A204.1 (cell line): ENCODE results near the gene ZCCHC7.
"Not testable (repeated sequence)": the region's sequence is repeated elsewhere in the genome, so short reads cannot be mapped to it uniquely, and the experiment has no call there.

ENCODE experiments used
- FAIRE-seq: peaks from 2 replicates; lab custom pipeline; 2012; peaks lifted over from hg19 to GRCh38; lab: Jason Lieb, UNC

The ZCCHC7 gene

DNA sequence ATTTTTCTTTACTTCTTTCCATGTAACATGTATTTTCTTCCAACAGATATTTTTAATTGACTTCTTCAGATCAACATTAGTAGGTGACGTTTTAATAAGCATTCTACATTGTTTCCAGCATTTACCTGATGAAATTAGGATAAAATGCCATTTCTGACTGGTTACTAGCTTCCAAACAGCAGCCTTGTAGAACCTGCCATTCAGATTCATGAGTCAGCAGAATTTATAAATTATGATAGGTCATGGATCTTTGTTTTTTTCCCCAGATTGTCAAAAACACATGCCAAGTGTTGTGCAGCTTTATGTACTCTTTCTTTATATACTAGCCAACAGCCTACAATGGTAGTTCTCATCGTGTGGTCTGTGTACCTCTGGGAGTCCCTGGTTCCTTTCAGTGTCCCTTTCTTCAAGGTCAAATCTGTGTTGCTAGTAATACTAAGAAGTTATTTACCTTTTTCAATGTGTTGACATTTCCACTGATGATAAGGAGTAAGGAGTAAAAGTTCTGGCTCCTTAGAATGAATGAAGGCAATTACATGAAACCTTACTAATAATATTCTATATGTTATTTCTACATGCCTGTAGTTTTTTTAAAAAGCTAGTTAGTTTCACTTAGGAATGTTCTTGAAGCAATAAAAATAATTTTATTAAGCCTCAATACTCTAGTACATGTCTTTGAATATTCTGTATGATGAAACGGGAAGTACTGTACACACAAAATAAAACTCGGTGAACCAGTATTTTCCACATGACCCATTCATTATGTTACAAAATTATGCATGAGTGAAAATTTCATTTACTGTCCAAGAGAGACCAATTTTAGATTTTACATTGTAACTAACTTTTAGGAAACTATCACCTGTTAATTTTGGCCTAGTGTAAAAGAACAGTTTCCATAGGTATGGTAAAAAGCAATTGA lies 135.8 kb downstream of the ZCCHC7 start:
- FAIRE-seq = no peak

DNA sequence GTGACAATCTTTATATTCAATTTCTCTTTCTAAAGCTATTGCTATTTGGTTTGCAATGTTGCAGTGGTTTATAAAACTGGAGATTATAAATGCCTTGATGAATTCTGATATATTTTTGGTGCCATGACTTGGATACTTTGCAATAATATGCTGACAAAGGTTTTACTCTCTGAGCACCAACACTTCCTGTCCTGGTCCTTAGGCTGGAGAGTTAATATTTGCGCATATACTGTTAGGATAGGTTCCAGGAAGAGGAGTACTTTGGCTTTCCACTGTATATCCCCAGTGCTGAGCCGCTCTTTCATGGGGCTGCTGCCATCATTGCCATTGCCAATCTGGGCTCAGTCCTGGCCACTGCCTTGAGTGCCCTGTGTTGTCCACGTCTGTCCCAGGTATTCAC lies 139.6 kb downstream of the ZCCHC7 start:
- no peak for FAIRE-seq

DNA sequence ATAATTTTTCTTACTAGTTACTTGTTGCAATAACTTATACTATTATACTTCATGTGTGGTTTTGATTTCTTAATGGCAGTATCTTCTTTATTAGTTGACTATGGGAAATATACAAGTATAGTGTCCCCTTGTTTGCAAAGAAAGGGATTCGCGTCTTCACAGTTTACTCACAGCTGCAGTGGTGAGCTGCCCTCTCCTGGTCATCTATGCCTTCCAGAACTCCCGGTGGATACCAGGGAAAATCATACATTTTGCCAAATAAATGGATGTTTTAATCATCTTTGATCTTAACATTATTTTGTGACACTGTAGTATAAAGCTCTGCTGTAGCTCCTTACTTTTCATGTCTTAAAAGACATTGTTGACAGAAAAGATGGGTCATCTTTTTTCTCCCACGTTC lies 142.0 kb downstream of the ZCCHC7 start:
- FAIRE-seq = peak; percentile 59

DNA sequence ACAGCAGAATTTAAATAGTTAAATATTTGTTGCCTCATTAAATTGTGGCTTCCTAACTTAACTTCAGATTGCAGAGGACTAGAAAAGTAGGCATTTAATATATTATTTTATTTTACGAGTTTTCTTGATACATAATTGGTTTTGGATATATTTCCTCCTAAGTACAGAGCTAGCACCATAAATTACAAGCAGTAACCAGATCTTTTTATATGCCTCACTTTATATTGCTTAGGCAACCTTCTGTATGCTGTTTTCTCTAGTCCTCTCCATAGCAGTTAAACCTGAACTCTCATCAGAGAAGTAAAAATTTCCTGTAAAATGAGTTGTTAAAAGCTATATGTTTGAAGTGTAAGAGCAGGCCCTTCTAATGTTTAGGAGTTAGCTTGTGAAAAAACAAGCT lies 144.2 kb downstream of the ZCCHC7 start:
- FAIRE-seq = no peak

DNA sequence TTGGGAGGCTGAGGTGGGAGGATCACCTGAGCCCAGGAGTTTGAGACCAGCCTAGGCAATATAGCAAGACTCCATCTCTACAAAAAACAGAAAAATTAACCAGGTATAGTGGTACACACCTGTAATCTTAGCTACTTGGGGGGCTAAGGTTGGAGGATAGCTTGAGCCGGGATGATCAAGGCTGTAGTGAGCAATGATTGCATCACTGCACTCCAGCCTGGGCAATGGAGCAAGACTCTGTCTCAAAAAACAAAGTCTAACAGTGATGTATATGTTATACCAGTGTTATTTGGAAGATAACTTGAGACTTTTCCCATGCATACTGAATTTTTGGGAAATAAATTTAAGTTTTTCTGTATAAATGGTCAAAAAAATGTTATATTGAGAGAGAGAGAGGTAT lies 146.3 kb downstream of the ZCCHC7 start:
- FAIRE-seq = no peak

DNA sequence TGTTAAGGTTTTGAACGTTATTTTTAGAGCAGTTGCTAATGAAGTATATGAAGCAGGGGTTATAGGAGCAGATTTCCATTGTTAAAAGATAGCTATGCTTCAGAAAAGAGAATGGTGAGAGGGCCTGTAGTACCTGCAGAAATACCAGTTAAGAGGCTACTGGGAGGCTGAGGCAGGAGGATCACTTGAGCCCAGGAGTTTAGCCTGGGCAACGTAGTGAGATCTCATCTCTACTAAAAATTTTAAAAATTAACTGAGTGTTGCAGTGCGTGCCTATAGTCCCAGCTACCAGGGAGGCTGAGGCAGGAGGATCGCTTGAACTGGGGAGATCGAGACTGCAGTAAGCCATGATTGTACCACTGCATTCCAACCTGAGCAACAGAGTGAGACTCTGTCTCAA lies 148.8 kb downstream of the ZCCHC7 start:
- no peak for FAIRE-seq

DNA sequence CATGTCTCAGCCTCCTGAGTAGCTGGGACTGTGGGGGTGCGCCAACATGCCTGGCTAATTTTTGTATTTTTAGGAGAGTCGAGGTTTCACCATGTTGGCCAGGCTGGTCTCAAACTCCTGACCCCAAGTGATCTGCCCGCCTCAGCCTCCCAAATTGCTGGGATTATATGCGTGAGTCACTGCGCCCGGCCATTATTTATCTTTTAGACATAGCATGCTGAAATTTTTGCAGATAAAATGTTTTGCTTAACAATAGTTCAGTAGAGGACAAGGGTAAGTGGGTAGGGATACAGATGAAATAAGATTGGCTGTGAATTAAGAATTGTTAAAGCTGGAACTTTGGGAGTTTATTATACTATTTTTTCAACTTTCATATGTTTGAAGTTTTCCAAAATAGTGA lies 151.3 kb downstream of the ZCCHC7 start:
- FAIRE-seq = no peak

DNA sequence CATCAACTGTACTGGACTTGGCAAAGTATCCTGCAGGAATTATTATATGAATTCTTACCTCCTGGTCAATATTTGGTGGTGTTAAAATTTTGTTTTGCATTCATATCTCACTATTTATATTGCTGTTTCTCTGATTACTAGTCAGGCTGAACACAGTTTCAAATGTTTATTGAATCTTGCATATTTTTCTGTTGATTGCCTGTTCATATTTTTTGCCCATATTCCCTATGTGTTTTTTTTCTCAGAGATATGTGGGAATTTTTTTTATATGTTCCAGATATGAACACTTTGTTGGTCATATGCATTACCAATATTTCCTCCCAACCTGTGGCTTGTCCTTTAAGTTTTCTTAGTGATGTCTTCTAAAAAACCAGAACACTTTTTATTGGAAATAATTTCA lies 153.2 kb downstream of the ZCCHC7 start:
- no peak for FAIRE-seq

DNA sequence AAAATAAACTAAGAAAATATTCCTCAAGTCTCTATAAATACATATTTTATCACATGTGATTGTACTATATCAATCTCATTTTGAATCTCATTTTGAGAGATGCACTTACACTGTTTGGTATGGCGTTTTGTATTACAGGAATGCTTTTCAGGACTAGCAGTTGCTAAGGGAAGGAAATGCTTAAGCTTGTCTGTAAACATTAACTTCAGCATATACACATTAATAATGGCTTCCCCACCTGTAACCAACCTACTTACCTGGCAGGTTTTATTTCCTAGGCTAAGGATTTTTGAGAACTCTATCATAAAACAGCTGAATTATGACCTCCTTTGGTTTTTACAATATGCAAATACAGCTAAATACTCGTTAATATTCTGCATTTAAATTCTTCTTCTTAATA lies 161.2 kb downstream of the ZCCHC7 start:
- no peak for FAIRE-seq

DNA sequence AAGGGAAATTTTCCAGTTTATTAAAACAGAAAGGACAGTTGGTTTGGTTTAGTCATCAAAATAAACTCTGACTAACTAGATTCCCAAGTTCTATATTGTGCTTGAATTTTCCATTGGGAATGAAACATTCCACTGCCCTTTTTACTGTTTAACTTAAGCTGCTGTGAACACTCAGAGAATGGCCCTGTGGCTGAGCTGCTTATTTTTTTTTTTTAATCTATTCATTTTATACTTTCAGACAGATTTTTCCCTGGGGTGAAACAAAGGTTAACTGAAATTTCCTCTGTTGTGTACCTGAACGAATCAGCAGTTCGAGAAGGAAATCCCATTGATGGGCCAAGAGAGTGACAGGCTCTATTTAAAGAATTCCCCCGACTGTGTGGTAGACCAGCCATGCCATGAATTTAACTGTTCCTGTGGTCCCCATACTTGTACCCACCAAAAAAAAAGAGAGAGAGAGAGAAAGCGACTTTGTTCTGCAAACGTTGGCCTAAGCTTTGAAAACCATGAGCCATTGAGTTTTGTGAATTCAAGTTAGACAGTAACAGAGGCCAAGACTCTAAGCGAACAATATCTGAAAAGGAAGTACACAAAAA lies 163.5 kb downstream of the ZCCHC7 start:
- FAIRE-seq = no peak

DNA sequence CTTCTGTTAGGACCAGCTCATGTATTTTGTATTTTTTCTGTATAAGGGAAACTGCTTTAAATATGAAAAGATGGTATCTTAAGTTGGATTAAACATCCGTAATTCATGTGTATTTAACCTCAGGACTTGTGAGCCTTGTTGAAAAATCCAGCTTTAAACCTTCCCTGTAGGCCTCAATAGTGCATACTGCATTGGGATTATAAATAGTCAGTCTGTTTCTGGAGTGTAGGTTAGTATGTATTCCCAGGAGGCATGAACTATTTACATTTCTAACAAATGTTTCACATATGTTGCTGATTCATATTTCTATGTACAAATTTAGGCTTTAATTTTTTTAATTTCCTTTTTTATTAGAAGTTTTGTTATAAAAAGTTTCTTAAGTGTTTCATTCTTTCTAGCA lies 164.3 kb downstream of the ZCCHC7 start:
- peak; percentile 40 for FAIRE-seq

DNA sequence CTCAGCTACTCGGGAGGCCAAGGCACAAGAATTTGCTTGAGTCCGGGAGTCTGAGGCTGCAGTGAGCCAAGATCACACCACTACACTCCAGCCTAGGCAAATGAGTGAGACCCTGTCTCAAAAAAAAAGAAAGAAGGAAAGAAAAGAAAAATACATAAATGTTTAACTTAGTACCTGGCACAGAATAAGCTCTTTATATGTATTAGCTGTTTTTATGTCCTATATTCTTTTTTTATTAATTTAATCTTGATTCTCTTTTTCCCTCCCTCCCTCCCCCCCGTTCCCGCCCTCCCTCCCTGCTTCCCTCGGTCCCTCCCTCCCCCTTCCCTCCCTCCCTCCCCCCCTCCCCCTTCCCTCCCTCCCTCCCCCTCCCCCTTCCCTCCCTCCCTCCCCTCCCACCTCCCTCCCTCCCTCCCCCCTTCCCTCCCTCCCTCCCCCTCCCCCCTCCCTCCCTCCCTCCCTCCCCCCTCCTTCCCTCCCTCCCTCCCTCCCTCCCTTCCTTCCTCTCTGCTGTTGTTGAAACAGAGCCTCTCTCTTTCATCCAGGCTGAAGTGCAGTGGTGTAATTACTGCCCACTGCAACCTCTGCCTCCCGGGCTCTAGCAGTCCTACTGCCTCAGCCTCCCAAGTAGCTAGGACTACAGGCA lies 166.3 kb downstream of the ZCCHC7 start:
- no peak for FAIRE-seq

DNA sequence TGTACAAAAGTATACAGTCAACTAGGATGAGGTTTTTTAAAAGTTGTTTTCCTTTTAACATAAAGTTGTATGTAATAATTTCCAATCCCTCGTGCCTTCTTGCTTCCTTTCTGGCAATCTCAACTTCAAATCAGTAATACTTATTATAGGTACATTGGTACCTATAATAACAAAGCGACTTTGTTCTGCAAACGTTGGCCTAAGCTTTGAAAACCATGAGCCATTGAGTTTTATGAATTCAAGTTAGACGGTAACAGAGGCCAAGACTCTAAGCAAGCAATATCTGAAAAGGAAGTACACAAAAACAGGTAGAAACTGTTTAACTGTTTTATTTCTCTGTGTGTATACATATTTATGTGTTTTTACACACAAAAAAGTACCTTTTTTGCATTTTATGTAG lies 166.9 kb downstream of the ZCCHC7 start:
- no peak for FAIRE-seq

DNA sequence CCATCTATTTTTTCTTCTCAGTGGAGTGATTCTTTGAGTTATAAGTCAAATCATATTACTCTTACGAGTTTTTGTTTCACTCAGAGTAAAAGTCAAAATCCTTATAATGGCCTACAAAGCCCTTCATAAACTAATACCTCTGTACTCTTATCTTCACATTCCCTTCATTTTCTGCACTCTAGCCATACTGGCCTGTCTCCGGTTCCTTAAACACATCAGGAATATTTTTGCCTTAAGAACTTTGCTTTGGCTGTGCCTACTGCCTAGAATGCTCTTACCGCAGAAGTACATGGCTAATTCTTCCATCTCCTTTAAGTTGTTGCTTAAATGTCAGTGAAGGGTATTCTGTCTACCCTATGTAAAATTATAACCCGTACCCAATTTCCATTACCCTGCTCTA lies 169.3 kb downstream of the ZCCHC7 start:
- no peak for FAIRE-seq

DNA sequence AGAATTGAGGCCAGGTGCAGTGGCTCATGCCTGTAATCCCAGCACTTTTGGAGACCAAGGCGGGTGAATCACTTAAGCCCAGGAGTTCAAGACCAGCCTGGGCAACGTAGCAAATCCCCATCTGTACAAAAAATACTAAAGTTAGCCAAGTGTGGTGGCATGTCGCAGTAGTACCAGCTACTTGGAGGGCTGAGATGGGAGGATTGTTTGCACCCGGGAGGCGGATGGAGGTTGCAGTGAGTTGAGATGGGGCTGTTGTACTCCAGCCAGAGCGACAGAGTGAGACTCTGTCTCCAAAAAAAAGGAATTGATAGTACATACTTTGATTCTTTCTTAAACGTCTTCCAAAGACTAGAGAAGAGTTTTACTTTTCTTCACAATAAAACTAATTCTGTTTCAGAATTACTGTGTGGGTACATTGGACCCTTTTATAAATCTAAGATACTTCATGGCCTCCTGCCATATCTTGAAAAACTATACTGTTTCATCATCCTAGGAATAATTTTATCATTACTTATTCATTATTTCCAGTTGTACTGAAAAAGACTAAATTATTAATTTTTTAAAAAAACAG lies 170.1 kb downstream of the ZCCHC7 start:
- no peak for FAIRE-seq

DNA sequence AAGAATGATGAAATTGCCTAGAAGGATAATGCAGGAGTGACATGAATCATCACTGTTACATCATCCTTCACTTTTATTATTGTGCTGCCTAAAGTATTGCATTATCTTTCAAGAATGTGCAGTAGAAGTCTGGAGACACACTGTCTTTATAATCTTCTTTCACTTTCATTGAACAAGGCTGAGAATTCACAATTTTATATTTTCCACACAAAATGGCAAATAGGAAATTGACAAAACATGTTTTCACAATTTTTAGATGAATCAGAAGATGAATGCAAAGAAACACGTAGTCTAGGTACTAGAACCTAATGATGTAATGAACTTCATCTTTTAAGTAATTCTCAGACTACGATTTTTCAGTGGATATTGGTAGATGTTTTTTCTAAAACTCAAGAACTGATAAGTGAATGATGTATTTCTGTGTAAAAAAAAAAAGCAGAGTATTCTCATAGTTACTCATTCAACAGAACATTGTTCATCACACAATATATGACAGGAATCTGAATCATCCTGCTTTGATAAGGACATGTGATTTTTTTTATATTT lies 170.6 kb downstream of the ZCCHC7 start:
- FAIRE-seq = no peak

DNA sequence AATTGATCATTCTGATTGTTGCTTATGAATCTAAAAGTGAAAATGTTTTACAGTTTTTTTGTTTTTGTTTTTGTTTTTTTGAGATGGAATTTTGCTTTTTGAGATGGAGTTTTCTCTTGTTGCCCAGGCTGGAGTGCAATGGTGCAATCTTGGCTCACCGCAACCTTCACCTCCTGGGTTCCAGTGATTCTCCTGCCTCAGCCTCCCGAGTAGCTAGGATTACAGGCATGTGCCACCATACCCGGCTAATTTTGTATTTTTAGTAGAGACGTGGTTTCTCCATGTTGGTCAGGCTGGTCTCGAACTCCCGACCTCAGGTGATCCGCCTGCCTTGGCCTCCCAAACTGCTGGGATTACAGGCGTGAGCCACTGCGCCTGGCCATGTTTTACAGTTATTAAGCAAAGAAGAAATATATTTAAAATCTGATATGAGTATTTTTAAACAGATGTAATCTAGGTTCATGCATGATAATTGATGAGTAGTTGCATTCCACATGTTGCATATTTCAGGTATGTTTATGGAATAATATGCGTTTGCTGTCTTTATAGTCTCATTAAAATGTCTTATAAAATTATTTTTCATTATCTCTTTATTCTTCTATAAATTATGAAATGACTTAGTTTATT lies 171.4 kb downstream of the ZCCHC7 start:
- FAIRE-seq = not testable (repeated sequence)

DNA sequence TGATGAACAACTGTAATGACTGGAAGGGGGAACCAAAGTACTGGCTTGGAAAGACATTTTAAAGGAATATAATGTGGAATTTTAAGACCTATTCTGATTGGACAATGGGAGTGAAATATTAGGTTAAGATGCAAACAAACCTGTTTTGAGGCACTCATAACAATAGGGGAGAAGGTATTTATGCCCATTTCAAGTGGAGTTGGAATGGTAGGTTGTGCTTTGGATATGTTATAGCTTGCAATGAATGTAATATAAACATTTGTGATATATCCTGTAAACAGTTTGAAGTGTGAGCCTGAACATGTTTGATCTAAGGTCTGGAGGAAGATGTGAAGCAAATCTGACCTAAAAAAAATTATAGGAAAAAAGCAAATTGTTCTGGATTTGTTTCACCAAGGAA lies 172.5 kb downstream of the ZCCHC7 start:
- no peak for FAIRE-seq

DNA sequence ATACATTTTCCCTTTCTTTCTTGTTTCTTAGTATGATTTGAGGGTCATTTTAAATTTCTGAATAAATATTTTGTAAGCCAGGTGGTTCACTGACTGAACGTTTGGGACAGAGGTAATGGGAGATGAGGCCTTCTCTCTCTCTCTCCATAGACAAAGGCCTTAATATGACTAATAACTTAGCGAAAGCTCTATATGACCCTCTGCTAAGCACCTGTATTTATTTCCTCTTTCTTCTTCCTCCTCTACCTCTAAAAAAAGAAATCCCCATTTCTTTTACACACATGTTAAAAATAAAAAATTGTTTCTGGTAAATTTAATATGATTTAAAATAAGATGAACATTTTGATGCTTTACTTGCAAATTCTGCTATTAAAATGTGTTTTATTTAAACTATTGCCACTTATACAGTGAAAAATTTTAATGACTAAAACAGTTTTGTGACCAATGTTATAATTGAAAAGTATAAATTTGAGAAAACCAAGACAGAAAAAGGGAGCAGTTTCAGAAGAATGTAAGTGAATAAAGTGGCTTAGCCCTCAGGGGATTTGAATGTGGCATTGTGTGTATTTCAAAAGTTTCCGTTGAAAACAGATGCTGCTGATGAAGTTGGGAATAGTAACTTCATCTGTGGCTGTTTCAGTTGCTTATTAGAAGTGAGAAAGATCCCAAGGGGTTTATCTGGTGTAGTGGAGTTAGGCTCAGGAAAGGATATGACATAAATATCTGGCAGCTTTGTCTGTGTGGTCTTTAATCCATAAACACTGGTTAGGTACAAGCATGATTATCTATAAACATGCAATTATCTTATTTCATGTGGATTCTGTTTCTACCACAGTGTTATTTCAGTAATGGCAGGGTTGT lies 173.5 kb downstream of the ZCCHC7 start:
- FAIRE-seq = no peak

DNA sequence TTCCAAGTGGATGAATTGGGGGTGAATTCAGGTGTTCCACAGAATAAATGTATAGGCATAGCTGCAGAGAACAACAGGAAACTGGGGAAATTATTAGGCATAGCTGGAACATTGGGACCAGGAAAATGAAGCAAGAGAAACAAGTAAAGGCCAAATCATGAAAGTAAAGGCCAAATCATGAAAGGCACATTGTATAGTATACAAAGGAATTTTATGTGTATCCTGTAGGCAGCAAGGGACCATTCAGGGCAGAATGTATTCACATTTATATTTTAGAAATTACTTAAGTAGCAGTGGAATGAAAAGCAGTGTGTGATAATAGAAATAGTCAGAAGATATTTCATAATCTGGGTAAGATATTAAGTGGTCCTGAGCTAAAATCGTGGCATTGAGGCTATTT lies 174.8 kb downstream of the ZCCHC7 start:
- no peak for FAIRE-seq

DNA sequence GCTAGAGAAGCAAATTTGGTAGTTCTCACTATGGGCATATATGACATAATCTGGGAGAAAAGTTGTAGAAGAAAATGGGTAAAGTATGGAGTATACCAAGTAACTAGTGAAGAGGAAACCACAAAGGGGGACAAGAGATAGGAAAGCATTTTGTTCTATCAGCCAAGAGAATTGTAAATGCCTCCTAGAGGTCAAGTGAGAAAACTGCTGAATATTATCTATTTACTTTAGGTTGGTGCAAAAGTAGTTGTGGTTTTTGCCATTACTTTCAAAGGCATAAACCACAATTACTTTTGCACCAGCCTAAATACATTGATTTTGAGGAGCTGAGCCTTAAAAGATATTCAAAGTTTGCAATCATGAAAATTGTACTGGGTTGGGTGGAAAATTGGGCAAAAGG lies 175.4 kb downstream of the ZCCHC7 start:
- no peak for FAIRE-seq
